ENCODE measurements around the gene FARS2. TPM values are rescaled to one million over a fixed set of nuclear protein-coding genes. Genes with fewer than 3 reads are reported as not detected.

The FARS2 gene
- total and polyA plus RNA-seq, 9 of the 15 experiments (the other 6 are each of a cell fraction or from before 2014, with no cell fraction given), result 16.5 to 62.2 (median 27.0) TPM

GRCh38 chr6:5455142-5455541 lies 193.8 kb downstream of the FARS2 start (continued):
- TF ChIP-seq ZNF407 (IDR thresholded peaks at IDR 0.05; ENCODE audit: low read depth) (no peak), PHF8 (IDR thresholded peaks at IDR 0.05; ENCODE audit: borderline replicate concordance, low read length) (no peak), ZNF507 (tag; conservative IDR thresholded peaks at IDR 0.05) (no peak), ZNF165 (CRISPR knock-in tag; IDR thresholded peaks at IDR 0.05; ENCODE audit: borderline replicate concordance) (no peak), ZC3H11A (IDR thresholded peaks at IDR 0.05; ENCODE audit: low read depth, low read length) (no peak)
